Neutrophil (primary cell): ENCODE measurements around the gene LGI4.

ENCODE experiments used
- H3K27ac ChIP-seq: fragments of 200-600 bp; sonication (generic); 2 replicates; pipeline ENCODE4 v1.5.1; 2016; ENCODE audit warnings: mild to moderate bottlenecking, moderate library complexity
- H3K27me3 ChIP-seq: fragments of 200-600 bp; sonication (generic); 2 replicates; pipeline ENCODE4 v1.6.0; 2016; ENCODE audit warnings: mild to moderate bottlenecking
- H3K36me3 ChIP-seq: fragments of 200-600 bp; sonication (generic); 2 replicates; pipeline ENCODE4 v1.5.1; 2017
- H3K4me1 ChIP-seq, 2 experiments: fragments of 200-600 bp in 1 of 2; sonication (generic) in 1 of 2; 1 replicate in 1 of 2; 2 replicates in 1 of 2; pipeline versions ENCODE4 v1.5.1 to v1.6.1; 2013 to 2016; ENCODE audit warnings: low read depth in 1 of 2, low read length in 1 of 2, mild to moderate bottlenecking in 1 of 2, moderate library complexity in 1 of 2; ENCODE audit not compliant: control insufficient read depth in 1 of 2, insufficient read depth in 1 of 2
- H3K4me3 ChIP-seq, 2 experiments: fragments of 200-600 bp in 1 of 2; sonication (generic) in 1 of 2; 1 replicate in 1 of 2; 2 replicates in 1 of 2; pipeline ENCODE4 v1.5.1; 2013 to 2016; ENCODE audit warnings: low read depth in 1 of 2, low read length in 1 of 2, mild to moderate bottlenecking in 1 of 2, moderate library complexity in 1 of 2
- H3K9me3 ChIP-seq: fragments of 200-600 bp; sonication (generic); 2 replicates; pipeline ENCODE4 v1.5.1; 2016
- CTCF ChIP-seq: fragments of 200-600 bp; sonication (generic); IDR thresholded peaks from 2 replicates; pipeline ENCODE4 v1.5.1; 2016; ENCODE audit warnings: antibody characterized with exemption

LGI4 gene

GRCh38 chr19:35165200-35166058 lies 30.6 kb upstream of the LGI4 start:
- Histone ChIP-seq H3K4me1 (peaks cover 0 to under 1% of the 10 kb centered on the region in 2 experiments), H3K9me3 (no peaks in the 10 kb centered on the region), H3K27ac (no peak overlapping the region), H3K27me3 (no peaks in the 10 kb centered on the region), H3K36me3 (peaks cover 98% of the 10 kb centered on the region), H3K4me3 (no peak overlapping the region)
- TF ChIP-seq CTCF, result no peak

- Histone ChIP-seq H3K36me3 (peaks cover 98% of the 10 kb centered on the region), H3K27me3 (no peaks in the 10 kb centered on the region), H3K27ac (no peak overlapping the region), H3K4me3 (no peak overlapping the region), H3K9me3 (no peaks in the 10 kb centered on the region), H3K4me1 (no peaks in the 10 kb centered on the region)
- TF ChIP-seq CTCF, result no peak
These were observed 29.6 kb upstream of the LGI4 start for GRCh38 chr19:35164418-35164817.

GRCh38 chr19:35162471-35163326 lies 27.8 kb upstream of the LGI4 start:
- H3K27me3 ChIP-seq, result no peaks in the 10 kb centered on the region
- no peaks in the 10 kb centered on the region for H3K4me1 ChIP-seq
- TF ChIP-seq CTCF, result no peak
- no peaks in the 10 kb centered on the region for H3K9me3 ChIP-seq
- H3K27ac ChIP-seq, result no peak overlapping the region
- H3K36me3 ChIP-seq, result peaks cover 98% of the 10 kb centered on the region
- no peak overlapping the region for H3K4me3 ChIP-seq

- no peaks in the 10 kb centered on the region for H3K9me3 ChIP-seq
- peaks cover 97% of the 10 kb centered on the region for H3K36me3 ChIP-seq
- H3K27ac ChIP-seq, result no peak overlapping the region
These were observed 26.5 kb upstream of the LGI4 start for GRCh38 chr19:35161434-35161743.

More at GRCh38 chr19:35161434-35161743, 26.5 kb upstream of the LGI4 start:
- H3K4me1 ChIP-seq, result no peaks in the 10 kb centered on the region
- no peak overlapping the region for H3K4me3 ChIP-seq
- TF ChIP-seq CTCF, result no peak
- no peaks in the 10 kb centered on the region for H3K27me3 ChIP-seq
